PFSK-1 (cell line): ENCODE measurements around the gene KIAA1328.

ENCODE experiments used
- FOXP2 ChIP-seq: optimal IDR thresholded peaks from 2 replicates; pipeline ENCODE3; 2011; ENCODE audit warnings: borderline replicate concordance, control low read depth, inconsistent platforms; ENCODE audit not compliant: insufficient read depth; ENCODE audit errors: extremely low read length, extremely low read depth
- POLR2AphosphoS5 ChIP-seq: IDR thresholded peaks from 2 replicates; pipeline ENCODE4 v1.6.1; 2012; ENCODE audit warnings: low read depth, mild to moderate bottlenecking, control low read depth, low read length, moderate library complexity
- TAF1 ChIP-seq: IDR thresholded peaks from 2 replicates; pipeline ENCODE4 v1.6.1; 2012; ENCODE audit warnings: low read length, control low read depth, borderline replicate concordance; ENCODE audit not compliant: insufficient read depth
- TF ChIP-seq, protein P1 (sequence below), 2 experiments: IDR thresholded peaks; 2 replicates each; pipeline versions ENCODE4 v1.6.1 to v1.8.0; 2011 to 2012; ENCODE audit warnings: low read depth in 2 of 2, low read length in 2 of 2, control low read depth in 1 of 2, inconsistent platforms in 1 of 2, mild to moderate bottlenecking in 1 of 2, moderate library complexity in 1 of 2; ENCODE audit not compliant: insufficient read depth in 1 of 2

- TF ChIP-seq, protein P1, sequence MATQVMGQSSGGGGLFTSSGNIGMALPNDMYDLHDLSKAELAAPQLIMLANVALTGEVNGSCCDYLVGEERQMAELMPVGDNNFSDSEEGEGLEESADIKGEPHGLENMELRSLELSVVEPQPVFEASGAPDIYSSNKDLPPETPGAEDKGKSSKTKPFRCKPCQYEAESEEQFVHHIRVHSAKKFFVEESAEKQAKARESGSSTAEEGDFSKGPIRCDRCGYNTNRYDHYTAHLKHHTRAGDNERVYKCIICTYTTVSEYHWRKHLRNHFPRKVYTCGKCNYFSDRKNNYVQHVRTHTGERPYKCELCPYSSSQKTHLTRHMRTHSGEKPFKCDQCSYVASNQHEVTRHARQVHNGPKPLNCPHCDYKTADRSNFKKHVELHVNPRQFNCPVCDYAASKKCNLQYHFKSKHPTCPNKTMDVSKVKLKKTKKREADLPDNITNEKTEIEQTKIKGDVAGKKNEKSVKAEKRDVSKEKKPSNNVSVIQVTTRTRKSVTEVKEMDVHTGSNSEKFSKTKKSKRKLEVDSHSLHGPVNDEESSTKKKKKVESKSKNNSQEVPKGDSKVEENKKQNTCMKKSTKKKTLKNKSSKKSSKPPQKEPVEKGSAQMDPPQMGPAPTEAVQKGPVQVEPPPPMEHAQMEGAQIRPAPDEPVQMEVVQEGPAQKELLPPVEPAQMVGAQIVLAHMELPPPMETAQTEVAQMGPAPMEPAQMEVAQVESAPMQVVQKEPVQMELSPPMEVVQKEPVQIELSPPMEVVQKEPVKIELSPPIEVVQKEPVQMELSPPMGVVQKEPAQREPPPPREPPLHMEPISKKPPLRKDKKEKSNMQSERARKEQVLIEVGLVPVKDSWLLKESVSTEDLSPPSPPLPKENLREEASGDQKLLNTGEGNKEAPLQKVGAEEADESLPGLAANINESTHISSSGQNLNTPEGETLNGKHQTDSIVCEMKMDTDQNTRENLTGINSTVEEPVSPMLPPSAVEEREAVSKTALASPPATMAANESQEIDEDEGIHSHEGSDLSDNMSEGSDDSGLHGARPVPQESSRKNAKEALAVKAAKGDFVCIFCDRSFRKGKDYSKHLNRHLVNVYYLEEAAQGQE (IDR thresholded peaks at IDR 0.05; ENCODE audit: insufficient read depth in 1 of 2, low read depth in 2 of 2, low read length in 2 of 2): no peak
- TF ChIP-seq POLR2AphosphoS5: no peak
- TF ChIP-seq FOXP2: no peak
- no peak for TF ChIP-seq TAF1
Observed at GRCh38 chr18:36811430-36811829, 17.5 kb upstream of the KIAA1328 start.
